IMR-90 (cell line): Measurements from ENCODE around the gene STRN4. TPM values are rescaled to one million over a fixed set of nuclear protein-coding genes. Genes with fewer than 3 reads are reported as not detected.

ENCODE experiments used
- MAFK ChIP-seq: IDR thresholded peaks from 2 replicates; pipeline ENCODE4 v1.6.1; 2012; ENCODE audit warnings: low read depth, low read length, improper control_type of control experiment
- RFX5 ChIP-seq: IDR thresholded peaks from 2 replicates; pipeline ENCODE4 v1.8.0; 2012; ENCODE audit warnings: low read depth, mild to moderate bottlenecking, low read length, moderate library complexity
- SMC3 ChIP-seq: fragments of 150-350 bp; IDR thresholded peaks from 2 replicates; pipeline ENCODE4 v1.6.1; 2016; ENCODE audit warnings: low read depth, mild to moderate bottlenecking, antibody characterized with exemption, low read length, moderate library complexity
- polyA plus RNA-seq, 3 experiments: library from polyadenylated mRNA; depleted of rRNA; stranded (reverse); fragments of >200 nt; gene quantifications; 2 replicates each; pipeline ENCODE4 v1.2.3, GENCODE V29; 2012; ENCODE audit warnings: low replicate concordance in 1 of 3
- total RNA-seq: library from RNA; depleted of rRNA; stranded (reverse); fragments of >200 nt; gene quantifications from 2 replicates; pipeline ENCODE4 v1.2.3, GENCODE V29; 2012

The STRN4 gene
- total and polyA plus RNA-seq, 2 of the 4 experiments (the other 2 are of a cell fraction) = 36.7 to 112 TPM

DNA sequence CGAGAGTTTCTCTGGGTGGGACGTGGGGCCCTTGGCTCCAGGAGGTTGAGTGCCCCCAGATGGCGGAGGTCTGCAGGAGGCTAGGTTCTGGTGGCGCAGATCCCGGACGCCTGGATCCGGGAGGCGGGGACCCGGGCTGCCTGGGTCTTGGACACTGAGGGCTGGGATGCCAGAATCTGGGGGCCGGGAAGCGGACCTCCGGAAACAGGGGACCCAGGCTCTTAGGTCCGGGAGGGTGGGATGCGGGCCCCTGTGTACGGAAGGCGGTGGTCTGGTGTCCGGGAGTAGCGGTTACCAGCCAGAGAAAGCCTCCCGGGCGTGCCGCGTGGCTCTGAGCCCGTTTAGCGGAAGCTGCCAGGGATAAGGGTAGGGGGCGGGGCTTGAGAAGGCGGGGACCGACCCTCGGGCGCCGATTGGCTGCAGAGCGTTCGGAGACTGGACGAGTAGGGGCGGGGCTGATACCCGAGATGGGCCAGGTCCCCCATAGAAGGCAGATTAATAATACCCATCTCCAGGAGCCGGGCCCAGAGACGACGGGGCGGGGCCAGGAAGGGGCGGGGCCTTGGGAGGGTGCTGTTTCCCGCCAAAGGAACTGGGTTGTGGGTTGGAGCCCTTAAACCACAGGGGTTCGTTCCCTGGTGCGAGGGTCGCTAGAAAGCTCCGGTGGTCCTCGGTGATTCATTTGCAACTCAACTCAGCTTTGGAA lies 42.2 kb upstream of the STRN4 start, which contains the start of gene SLC1A5 (continued):
- TF ChIP-seq MAFK (no peak), RFX5 (no peak), SMC3 (no peak)
